ENCODE data around the gene JMJD4.
"Not testable (repeated sequence)": the region's sequence is repeated elsewhere in the genome, so short reads cannot be mapped to it uniquely, and the experiment has no call there.

Gene JMJD4

DNA sequence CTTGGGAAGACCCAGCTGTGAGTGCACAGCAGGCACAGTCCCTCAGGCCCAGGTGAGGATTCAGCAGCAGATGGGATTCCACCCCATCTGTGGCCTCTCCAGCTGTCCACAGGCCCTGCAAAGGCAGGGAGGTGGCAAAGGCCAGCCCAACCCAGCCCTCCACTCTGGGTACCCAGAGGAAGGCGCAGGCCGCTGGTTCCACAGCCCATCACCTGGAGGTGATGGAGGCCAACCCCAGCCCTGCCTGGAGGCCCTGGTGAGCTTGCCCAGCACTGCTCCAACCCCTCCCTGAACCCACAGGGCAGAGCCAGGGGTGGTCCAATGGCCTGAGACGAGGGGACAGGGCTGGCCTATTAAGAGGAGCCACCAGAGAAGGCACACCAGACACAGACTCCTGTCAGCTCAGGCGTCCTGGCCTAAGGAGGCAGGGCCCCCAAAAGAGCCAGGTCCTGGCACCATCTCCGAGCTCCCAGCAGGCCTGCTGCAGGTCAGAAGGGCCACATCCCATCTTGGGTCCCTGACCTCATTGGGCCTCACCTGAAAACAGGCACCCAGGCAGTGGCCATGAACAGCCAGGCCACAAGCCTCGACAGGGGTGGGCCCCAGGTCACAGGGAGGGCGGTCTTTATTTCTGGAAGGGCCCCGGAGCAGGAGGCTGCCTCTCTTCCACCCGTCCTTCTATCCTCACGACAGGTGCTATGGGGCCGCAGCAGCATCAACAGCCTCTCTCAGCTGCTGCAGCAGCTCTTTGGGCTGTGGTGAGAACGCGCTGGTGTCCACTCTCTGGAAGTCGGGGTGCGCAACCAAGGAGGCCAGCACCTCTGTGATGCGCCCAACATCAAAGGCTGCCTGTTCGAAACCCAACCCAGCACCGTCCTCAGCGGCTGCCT lies 3.2 kb downstream of the JMJD4 start:
- DNase-seq (ENCODE audit: low spot score), result no peak

GRCh38 chr1:227731241-227731677 lies 3.8 kb downstream of the JMJD4 start:
- DNase-seq (ENCODE audit: low spot score), result no peak

DNA sequence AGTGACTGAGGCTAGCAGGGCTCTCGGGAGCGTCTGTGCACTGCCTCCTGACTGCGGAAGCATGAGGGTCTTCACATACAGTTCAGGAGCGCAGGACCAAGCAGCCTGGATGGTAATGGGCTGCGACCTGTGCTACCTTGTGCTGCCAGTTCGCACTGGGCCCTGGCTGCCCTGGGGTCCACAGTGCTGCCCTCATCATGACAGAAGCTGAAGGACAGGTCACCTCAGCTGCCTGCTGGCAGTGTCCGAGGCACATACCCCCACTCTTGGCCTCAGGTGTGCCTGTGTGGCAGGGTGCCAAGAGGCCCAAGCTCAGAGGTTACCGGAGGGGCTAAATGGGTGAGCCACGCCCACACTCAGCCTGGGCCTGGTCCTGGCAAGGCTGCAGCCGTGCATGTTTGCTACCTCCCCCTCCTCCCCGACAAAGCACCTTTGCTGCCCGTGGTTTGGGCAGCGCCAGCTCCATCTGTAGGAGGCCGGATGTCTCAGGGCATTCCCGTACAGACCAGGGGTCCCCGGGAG lies 4.4 kb downstream of the JMJD4 start:
- no peak for DNase-seq (ENCODE audit: low spot score)

DNA sequence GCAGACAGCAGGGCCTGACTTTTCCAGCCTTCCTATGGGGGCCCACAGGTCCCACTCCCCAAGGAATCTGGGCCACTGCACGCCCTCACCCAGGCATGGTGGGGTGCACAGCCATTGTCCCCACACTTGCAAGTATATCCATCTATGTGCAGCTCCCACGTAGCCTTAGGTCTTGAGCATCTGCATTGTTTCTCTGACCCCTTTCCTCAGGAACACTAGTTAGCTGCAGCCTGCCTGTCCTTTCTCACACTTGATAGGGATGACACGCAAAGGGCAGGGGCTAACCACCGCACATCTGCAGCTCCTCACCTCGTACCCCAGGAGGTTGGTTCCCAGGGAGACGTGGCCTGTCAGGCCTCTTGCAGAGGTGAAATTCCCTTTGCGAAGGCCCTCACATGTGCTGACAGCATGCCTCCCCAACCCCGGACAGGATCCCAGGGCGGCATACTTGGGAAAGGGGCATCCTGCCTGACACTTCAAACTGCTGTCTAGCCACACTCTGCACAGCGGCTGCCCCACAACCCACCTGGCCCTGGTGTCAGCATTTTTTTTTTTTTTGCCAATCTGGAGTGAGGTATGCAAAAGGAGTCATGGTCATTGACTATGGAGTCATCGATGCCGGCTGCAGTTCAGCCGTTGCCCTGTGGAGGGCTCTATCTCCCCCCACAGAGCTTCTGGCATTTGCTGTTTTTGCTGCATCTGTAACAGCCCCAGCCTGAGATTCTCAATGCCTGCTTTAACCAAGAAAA lies 5.0 kb downstream of the JMJD4 start:
- peak; percentile 70 for DNase-seq (ENCODE audit: low spot score)

DNA sequence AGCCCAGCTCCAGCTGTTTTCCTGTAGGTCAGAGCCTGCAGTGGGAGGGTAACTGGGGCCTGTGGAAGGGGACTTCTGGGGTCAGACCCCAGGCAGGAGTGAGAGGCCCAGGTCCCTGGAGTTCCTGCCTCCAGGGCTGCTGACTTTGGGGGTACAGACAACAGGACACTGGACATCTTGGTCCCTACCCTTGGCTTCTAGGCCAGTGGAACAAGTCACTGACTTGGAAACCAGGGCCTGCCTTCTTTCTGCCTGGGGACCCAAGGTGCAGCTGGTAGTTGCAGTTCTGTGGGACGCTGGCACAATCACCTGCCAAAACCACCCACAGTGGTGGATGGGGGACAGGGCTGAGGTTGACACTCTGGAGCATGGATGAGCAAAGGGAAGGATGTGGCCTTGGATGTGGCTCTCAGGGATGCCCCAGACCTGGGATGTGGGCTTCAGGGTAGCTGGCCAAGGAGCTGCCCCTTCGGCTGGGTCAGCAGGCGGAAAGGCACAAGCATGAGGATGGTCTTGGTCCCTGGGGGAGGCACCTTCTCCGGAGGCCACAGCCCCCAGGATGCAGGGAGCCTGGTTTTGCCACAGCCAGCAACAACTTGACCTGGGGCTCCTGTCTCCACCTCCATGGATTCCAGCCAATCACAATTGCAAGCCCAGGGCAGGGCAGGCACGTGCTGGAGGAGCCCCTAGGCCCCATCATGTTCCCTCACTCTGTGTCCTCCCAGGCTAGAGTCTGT lies 5.8 kb downstream of the JMJD4 start:
- no peak for DNase-seq (ENCODE audit: low spot score)

DNA sequence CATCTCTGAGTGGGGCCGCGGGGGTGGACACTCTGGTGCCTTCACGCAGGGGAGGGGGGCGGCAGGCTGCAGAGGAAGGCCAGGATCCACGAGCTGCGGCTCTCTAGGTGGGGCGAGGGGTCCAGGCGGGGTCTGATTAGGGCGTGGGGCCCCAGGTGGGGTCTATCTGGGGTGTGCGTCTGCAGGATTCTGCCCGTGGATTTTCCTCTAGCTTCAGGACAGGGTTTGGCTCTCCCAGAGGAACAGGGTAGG lies 6.3 kb downstream of the JMJD4 start:
- DNase-seq (ENCODE audit: low spot score), result no peak

DNA sequence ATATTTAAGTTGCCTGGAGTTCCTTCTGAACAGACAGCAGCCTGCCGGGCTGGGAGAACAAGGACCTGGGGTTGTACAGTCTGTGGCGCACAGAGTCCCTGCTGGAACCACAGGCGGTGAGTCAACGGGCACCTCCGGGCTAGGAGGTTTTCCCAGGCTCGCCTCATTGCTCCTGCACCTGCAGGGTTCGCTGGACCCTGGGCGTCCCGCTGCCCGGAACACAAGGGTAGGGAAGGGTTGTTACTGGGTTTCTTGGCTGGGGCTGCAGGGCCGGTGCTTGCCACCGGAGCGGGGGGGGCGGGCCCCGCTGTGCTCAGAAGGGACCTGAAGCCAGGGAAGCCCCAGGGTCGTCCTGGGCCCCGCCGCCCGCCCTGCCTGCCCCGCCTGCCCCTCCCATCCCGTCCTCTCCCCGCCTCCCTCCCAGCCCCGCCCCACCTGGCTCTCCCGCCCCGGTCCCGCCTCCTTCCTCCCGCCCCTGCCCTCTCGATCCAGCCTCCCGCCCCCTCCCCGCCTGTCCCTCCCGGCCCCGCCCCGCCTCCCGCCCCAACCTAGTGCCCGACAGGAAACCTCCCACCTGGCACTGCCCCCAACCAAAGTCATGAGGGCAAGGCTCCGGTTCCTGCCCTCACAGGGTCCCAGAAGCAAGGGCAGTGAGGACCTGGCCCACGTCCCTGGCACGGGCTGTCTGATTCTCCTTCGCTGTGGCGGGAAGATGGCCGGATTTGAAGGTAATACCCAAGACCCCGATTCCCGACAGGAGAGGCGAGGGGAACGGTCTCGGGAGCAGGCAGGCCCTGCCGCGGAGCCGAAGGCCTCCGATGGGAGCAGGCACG lies 6.8 kb downstream of the JMJD4 start:
- DNase-seq (ENCODE audit: low spot score), result peak; percentile 59

DNA sequence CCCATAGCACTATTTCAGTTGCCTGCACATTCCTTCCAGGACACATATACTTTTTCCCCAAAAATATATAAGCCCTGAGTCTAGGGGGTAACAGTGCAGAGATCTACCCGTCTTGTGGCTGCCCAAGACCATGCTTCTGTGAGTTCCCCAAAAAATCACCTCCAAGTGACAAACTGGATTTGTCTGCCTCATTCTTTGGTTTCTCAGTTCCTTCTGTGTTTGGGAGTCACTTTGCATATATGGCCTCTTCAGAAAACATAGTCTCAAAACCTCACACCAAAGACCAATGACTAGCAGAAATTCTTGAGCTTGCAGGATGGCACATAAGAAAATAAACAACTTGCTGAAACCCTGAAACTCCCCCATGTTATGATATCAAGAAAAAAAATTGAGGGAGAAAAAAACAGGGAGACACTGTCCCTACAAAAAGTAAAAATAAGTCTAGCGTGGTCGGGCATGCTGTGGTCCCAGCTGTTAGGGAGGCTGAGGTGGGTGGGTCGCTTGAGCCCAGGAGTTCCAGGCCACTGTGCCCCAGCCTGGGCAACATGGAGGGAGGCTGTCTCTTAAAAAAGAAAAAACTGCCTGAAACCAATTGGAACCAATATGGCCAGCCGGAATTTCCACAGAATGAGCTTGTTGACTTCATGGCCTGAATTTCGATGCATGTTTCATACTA lies 8.0 kb downstream of the JMJD4 start:
- no peak for DNase-seq (ENCODE audit: low spot score)

DNA sequence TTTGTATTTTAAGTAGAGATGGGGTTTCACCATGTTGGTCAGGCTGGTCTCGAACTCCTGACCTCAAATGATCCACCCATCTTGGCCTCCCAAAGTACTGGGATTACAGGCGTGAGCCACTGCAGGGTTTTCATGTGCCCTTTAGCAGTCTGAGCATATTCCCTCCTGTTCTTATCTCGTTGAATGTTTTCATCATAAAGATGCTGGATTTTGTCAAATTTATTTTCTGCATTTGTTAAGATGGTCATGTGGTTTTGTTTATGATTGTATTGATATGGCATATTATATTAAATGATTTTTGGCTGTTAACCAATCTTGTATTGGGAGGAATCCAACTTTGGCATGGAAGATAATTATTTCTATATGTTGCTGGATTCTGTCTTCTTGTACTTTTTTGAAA lies 8.8 kb downstream of the JMJD4 start:
- no peak for DNase-seq (ENCODE audit: low spot score)

- DNase-seq (ENCODE audit: low spot score), result no peak
Observed at GRCh38 chr1:227725046-227725445, 10.1 kb downstream of the JMJD4 start.

- DNase-seq (ENCODE audit: low spot score), result no peak
Observed at GRCh38 chr1:227723474-227723873, 11.6 kb downstream of the JMJD4 start.

- DNase-seq (ENCODE audit: low spot score), result no peak
Observed at GRCh38 chr1:227718932-227719331, 16.2 kb downstream of the JMJD4 start.

DNA sequence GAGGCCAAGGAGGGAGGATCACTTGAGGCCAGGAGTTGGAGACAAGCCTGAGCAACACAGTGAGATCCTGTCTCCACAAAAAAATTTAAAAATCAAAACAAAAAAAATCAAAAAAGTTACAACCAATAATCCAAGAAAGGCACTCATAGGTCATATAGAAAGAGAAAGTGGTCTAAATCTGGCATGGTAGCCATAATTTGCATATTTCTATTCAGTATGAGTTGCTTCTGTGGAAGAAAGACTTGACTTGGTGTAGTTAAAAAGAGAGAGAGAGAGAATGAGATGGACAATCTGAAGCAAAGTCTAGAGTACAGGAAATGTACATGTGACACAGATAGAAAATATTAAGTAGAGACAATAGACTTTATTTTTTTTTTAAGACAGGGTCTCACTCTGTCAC lies 22.5 kb downstream of the JMJD4 start:
- DNase-seq (ENCODE audit: low spot score), result no peak

DNA sequence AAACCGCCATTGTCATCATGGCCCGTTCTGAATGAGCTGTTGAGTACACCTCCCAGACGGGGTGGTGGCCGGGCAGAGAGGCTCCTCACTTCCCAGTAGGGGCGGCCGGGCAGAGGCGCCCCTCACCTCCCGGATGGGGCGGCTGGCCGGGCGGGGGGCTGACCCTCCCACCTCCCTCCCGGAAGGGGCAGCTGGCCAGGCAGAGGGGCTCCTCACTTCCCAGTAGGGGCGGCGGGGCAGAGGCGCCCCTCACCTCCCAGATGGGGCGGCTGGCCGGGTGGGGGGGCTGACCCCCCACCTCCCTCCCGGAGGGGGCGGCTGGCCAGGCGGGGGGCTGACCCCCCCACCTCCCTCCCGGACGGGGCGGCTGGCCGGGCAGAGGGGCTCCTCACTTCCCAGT lies 24.6 kb downstream of the JMJD4 start:
- DNase-seq (ENCODE audit: low spot score), result not testable (repeated sequence)

DNA sequence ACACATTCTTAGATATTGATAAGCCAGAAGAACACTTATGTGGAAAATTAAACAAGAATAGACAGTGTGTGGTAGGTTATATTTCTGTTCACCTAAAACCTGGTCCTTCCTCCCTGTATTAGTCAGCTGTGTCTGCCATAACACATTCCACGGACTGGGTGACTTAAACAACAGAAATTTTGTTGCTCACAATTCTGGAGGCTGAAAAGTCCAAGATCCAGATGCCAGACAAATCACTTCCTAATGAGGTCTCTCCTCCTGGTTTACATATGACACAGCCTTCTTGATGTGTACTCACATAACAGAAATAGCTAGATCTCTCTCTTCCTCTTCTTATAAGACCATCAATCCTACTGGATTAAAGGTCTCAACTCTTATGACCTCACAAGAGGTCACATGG lies 25.7 kb downstream of the JMJD4 start:
- DNase-seq (ENCODE audit: low spot score), result no peak

GRCh38 chr1:227707846-227708245 lies 27.3 kb downstream of the JMJD4 start:
- DNase-seq (ENCODE audit: low spot score), result no peak

- DNase-seq (ENCODE audit: low spot score), result not testable (repeated sequence)
Observed at GRCh38 chr1:227701631-227702030, 33.5 kb downstream of the JMJD4 start.

DNA sequence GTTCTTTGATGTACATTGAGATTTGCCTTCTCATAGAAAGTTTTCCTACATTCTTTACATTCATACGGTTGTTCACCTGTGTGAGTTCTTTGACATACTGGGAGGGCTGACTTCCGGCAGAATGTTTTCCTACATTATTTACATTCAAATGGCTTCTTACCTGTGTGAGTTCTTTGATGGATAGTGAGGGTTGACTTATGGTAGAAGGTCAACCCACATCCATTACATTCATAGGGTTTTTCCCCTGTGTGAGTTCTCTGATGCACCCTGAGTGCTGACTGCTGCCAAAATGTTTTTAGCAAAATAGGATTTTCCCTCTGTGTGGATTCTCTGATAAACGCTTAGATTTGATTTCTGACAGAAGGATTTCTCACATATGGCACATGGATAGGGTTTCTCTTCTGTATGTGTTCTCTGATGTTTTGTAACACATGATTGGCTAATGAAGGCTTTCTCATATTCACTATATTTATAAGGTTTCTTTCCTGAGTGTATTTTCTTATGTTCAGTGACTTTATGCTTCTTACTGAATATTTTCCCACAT lies 37.7 kb downstream of the JMJD4 start:
- no peak for DNase-seq (ENCODE audit: low spot score)

DNA sequence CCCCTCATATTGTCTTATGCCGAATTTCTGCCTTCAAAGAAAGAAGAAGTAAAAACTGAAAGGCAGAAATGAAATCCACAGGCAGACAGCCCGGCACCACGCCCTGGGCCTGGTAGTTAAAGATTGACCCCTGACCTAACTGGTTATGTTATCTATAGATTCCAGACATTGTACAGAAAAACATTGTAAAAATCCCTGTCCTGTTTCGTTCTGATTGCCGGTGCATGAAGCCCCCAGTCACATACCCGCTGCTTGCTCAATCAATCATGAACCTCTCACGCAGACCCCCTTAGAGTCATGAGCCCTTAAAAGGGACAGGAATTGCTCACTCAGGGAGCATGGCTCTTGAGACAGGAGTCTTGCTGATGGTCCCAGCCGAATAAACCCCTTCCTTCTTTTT lies 49.3 kb downstream of the JMJD4 start:
- no peak for DNase-seq (ENCODE audit: low spot score)

All from Ammon's horn (tissue), 1 donor.